ENCODE results near the gene POLR3K.

Gene POLR3K

DNA sequence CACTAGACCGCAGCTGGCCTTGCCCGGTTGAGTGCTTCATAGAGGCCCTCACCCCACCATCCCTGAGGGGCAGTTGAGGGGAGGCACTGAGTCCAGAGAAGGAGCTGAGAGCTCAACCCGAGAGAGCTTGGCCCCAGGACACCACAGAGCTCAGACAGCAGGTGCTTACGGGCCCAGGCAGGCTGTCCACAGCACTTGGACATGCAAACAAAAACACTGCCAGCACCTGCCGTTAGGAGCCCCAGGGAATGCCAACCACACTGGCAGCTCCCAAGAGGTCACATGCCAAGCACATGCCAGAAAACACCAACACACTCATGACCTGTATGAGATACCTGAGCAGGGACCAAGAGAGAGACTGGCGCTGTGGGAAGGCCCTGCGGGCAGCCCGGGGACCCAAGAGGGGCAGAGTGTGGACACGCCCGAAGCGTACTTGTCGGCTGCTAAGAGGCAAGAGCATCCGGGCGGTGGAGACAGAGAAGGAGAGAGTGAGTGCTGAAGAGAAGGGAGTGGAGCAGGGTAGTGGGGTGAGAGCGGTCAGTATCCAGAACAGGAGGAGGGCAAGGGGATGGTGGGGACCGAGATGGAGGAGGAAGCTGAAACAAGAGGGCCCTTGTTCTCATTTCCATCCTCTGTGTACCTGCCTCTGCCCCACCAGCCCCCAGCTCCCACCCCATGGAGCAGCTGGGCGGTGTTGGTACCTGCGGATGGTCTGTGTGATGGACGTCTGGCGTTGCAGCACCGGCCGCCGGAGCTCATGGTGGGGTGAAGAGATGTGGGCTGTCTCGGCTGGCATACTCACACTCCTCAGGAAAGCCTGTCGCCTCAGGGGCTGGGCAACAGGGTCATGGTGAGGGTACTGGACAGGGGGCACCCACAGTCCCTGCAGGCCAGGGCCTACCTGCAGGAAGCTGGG is 10.8 kb upstream of the POLR3K start:
- Histone ChIP-seq H3K27me3 (peaks cover 30% of the 10 kb centered on the region), H3K4me1 (ENCODE audit: control insufficient read depth in 1 of 2, insufficient read depth in 1 of 2, low read depth in 1 of 2, low read length in 1 of 2) (no peaks in the 10 kb centered on the region), H3K4me3 (ENCODE audit: low read depth in 1 of 2, low read length in 1 of 2) (no peak overlapping the region), H3K36me3 (no peaks in the 10 kb centered on the region), H3K27ac (no peak overlapping the region), H3K9me3 (no peaks in the 10 kb centered on the region)
- TF ChIP-seq, protein P1, sequence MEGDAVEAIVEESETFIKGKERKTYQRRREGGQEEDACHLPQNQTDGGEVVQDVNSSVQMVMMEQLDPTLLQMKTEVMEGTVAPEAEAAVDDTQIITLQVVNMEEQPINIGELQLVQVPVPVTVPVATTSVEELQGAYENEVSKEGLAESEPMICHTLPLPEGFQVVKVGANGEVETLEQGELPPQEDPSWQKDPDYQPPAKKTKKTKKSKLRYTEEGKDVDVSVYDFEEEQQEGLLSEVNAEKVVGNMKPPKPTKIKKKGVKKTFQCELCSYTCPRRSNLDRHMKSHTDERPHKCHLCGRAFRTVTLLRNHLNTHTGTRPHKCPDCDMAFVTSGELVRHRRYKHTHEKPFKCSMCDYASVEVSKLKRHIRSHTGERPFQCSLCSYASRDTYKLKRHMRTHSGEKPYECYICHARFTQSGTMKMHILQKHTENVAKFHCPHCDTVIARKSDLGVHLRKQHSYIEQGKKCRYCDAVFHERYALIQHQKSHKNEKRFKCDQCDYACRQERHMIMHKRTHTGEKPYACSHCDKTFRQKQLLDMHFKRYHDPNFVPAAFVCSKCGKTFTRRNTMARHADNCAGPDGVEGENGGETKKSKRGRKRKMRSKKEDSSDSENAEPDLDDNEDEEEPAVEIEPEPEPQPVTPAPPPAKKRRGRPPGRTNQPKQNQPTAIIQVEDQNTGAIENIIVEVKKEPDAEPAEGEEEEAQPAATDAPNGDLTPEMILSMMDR (IDR thresholded peaks at IDR 0.05) = no peak

DNA sequence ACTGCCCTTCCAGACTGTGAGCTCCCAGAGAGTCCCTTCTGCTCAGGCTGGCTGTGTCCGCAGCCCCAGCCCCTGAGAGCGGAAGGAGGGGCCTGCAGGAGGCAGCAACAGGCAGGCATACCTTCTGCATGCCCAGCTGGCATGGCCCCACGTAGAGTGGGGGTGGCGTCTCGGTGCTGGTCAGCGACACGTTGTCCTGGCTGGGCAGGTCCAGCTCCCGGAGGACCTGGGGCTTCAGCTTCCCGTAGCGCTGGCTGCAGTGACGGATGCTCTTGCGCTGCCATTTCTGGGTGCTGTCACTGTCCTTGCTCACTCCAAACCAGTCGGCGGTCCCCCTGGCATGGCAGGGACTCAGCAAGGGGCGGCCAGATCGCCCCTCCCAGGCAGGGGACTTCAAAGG is 10.1 kb upstream of the POLR3K start:
- H3K27ac ChIP-seq = no peak overlapping the region
- no peaks in the 10 kb centered on the region for H3K9me3 ChIP-seq
- H3K4me3 ChIP-seq (ENCODE audit: low read depth in 1 of 2, low read length in 1 of 2) = no peak overlapping the region
- no peaks in the 10 kb centered on the region for H3K36me3 ChIP-seq
- TF ChIP-seq, protein P1 (IDR thresholded peaks at IDR 0.05) = no peak
- H3K4me1 ChIP-seq (ENCODE audit: control insufficient read depth in 1 of 2, insufficient read depth in 1 of 2, low read depth in 1 of 2, low read length in 1 of 2) = no peaks in the 10 kb centered on the region
- H3K27me3 ChIP-seq = peaks cover 22% of the 10 kb centered on the region

DNA sequence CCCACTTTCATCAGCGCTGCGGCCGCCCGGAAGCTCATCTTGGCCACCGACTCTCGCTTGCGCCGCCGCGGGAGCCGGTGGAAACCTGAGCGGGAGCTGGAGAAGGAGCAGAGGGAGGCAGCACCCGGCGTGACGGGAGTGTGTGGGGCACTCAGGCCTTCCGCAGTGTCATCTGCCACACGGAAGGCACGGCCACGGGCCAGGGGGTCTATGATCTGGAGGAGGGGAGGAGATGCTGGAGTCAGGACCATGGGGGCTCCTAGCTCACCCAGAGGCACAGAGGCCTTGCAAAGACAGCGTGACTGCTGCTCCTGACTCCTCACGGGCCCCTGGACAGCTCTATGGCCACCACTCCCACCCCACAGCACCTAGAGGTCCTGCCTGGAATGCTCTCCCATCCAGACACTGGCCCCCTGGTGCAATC is 9.6 kb upstream of the POLR3K start:
- H3K9me3 ChIP-seq = no peaks in the 10 kb centered on the region
- no peaks in the 10 kb centered on the region for H3K36me3 ChIP-seq
- H3K4me3 ChIP-seq (ENCODE audit: low read depth in 1 of 2, low read length in 1 of 2) = no peak overlapping the region
- TF ChIP-seq, protein P1 (IDR thresholded peaks at IDR 0.05) = no peak
- H3K27ac ChIP-seq = no peak overlapping the region
- H3K27me3 ChIP-seq = peaks cover 18% of the 10 kb centered on the region
- H3K4me1 ChIP-seq (ENCODE audit: control insufficient read depth in 1 of 2, insufficient read depth in 1 of 2, low read depth in 1 of 2, low read length in 1 of 2) = no peaks in the 10 kb centered on the region

DNA sequence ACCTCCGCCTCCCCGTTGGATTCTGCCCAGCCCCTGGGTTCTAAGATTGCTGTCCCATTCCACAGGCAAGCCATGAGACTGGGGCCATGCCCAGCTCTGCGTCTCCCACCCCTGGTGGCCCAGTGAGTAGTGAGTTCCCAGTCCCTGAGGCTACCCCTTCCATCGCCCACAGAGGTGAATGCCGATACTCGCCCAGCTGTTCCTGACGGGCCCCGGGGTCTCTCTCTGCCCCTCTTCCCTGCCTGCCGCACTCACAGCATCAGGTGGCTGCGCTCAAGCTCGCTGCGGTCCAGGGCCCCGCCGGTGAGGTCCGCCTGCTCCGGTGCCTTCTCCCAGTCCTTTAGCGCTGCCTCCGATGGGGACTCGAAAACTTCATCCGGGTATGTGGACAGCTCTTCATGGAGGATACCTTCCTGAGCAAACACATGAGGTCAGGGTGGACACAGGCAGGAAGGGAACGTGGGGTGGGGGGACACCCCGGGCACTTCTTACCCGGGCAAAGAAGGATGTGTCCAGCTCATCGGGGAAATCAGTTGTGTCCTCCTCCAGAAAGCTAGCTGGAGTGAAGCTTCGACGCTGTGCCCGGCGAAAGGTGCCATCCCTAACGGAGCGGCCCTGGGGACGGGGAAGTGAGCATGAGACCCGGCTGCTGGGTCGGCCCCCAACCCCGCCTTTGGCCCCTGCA is 9.0 kb upstream of the POLR3K start:
- Histone ChIP-seq H3K27ac (no peak overlapping the region), H3K4me3 (ENCODE audit: low read depth in 1 of 2, low read length in 1 of 2) (no peak overlapping the region), H3K36me3 (peaks cover 4% of the 10 kb centered on the region), H3K27me3 (peaks cover 17% of the 10 kb centered on the region), H3K4me1 (ENCODE audit: control insufficient read depth in 1 of 2, insufficient read depth in 1 of 2, low read depth in 1 of 2, low read length in 1 of 2) (no peaks in the 10 kb centered on the region), H3K9me3 (no peaks in the 10 kb centered on the region)
- TF ChIP-seq, protein P1 (IDR thresholded peaks at IDR 0.05) = no peak

DNA sequence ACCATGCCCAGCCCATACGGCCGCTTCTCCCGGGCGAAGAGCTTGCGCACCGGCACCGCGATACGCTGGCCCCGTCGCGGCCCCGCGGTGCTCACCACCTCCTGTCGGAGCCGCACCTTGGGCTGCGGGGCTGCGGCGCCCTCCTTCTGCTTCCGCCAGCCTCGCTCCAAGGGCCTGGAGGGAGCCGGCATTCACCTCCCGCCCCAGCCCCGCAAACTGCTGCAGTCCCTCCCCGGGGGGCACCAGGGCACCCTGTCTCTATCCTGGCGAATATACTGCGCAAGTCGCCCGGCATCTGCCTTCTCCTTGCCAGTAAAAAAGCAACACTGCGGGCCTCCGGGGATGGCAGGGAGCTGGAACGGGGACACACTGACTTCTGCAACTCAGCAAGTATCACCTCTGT is 8.5 kb upstream of the POLR3K start:
- Histone ChIP-seq H3K9me3 (no peaks in the 10 kb centered on the region), H3K27me3 (peaks cover 12% of the 10 kb centered on the region), H3K27ac (no peak overlapping the region), H3K36me3 (peaks cover 10% of the 10 kb centered on the region), H3K4me3 (ENCODE audit: low read depth in 1 of 2, low read length in 1 of 2) (no peak overlapping the region), H3K4me1 (ENCODE audit: control insufficient read depth in 1 of 2, insufficient read depth in 1 of 2, low read depth in 1 of 2, low read length in 1 of 2) (no peaks in the 10 kb centered on the region)
- TF ChIP-seq, protein P1 (IDR thresholded peaks at IDR 0.05) = no peak
